ENCODE results near the gene PRMT5. TPM values are rescaled to one million over a fixed set of nuclear protein-coding genes. Genes with fewer than 3 reads are reported as not detected.

The PRMT5 gene
- total and polyA plus RNA-seq, 2 donors (not counting 3 experiments of a cell fraction or from before 2014, with no cell fraction given) = 73.1 to 197 TPM

GRCh38 chr14:22885975-22886374, 43.2 kb downstream of the PRMT5 start:
- no peaks in the 10 kb centered on the region for H3K9me1 ChIP-seq (replicated peaks; ENCODE audit: control insufficient read depth, extremely low read depth, insufficient read depth, low read length)
- CTCF ChIA-PET = interaction anchor here (1.0 to 11.4 kb wide), 7 partner anchors 13 to 316 kb away, joined by 3 to 80 read pairs (median 5); partner anchors contain the start of genes LRP10 and MMP14
- H3K4me1 ChIP-seq (ENCODE audit: control insufficient read depth, extremely low read depth, insufficient read depth, low read length) = no peaks in the 10 kb centered on the region
- H3K4me2 ChIP-seq (ENCODE audit: insufficient read depth, low read length) = peak overlapping the region; percentile 27
- no peaks in the 10 kb centered on the region for H3K9me3 ChIP-seq (replicated peaks; ENCODE audit: control insufficient read depth, insufficient read depth, low read length)
- no TSS peak for BruUV-seq (replicated peaks)
- POLR2A ChIA-PET = no interaction called here
- H3K4me3 ChIP-seq (replicated peaks in 1 of 3; ENCODE audit: insufficient read depth in 1 of 3, low read depth in 1 of 3, low read length in 3 of 3) = no peak overlapping the region
- no peaks in the 10 kb centered on the region for H3K36me3 ChIP-seq (ENCODE audit: control insufficient read depth in 2 of 2, extremely low read depth in 1 of 2, insufficient read depth in 2 of 2, low read length in 2 of 2)
- no peak overlapping the region for H3K27ac ChIP-seq (ENCODE audit: insufficient read depth, low read depth, low read length)
- H3K9ac ChIP-seq (replicated peaks; ENCODE audit: extremely low read depth, insufficient read depth, low read length) = no peak overlapping the region
- H2AFZ ChIP-seq (ENCODE audit: low read depth, low read length) = peak overlapping the region; percentile 91
- no peaks in the 10 kb centered on the region for H3K27me3 ChIP-seq (ENCODE audit: control insufficient read depth in 2 of 2, insufficient read depth in 2 of 2, low read length in 2 of 2)
- dilution Hi-C loops (cut with MboI; ENCODE audit: extremely low pct_ligation_motif_present, low sequenced_read_pairs) (no loop called here), intact Hi-C loops (cut with micrococcal nuclease) (no loop called here)
- H4K20me1 ChIP-seq (replicated peaks; ENCODE audit: control insufficient read depth, extremely low read depth, insufficient read depth, low read length) = no peaks in the 10 kb centered on the region
- H3K79me2 ChIP-seq (ENCODE audit: control insufficient read depth, insufficient read depth, low read length) = no peaks in the 10 kb centered on the region
- FAIRE-seq (no peak), DNase-seq (ENCODE audit: low read depth, low spot score) (no peak)
- TF ChIP-seq JUN (IDR thresholded peaks at IDR 0.05; ENCODE audit: borderline replicate concordance, insufficient read depth, insufficient read length, low read depth) (no peak), MAX (IDR thresholded peaks at IDR 0.05; ENCODE audit: insufficient read depth, insufficient read length) (no peak), CTCF (IDR thresholded peaks at IDR 0.05; ENCODE audit: extremely low read depth in 1 of 2, insufficient read depth in 1 of 2, low read depth in 1 of 2, low read length in 2 of 2) (no peak), POLR2A (IDR thresholded peaks at IDR 0.05; ENCODE audit: low read depth, low read length) (no peak), EZH2 (IDR thresholded peaks at IDR 0.05; ENCODE audit: borderline replicate concordance, low read depth, low read length, severe bottlenecking) (no peak), POLR2AphosphoS5 (IDR thresholded peaks at IDR 0.05; ENCODE audit: insufficient read depth, low read depth, low read length) (no peak), MYC (IDR thresholded peaks at IDR 0.05; ENCODE audit: low read depth, low read length) (no peak), GATA2 (IDR thresholded peaks at IDR 0.05; ENCODE audit: insufficient read depth, insufficient read length, low read depth, low read length) (no peak), FOS (IDR thresholded peaks at IDR 0.05; ENCODE audit: borderline replicate concordance, insufficient read depth, low read length) (no peak)

Data from endothelial cell of umbilical vein (primary cell).